Ecto neural progenitor cell (in vitro differentiated cells): Measurements from ENCODE around the gene RNF121.

Experiments used
- DNase-seq: peaks from one replicate; pipeline ENCODE4 v3.0.0-alpha.2; 2018; ENCODE audit warnings: low spot score

The RNF121 gene

DNA sequence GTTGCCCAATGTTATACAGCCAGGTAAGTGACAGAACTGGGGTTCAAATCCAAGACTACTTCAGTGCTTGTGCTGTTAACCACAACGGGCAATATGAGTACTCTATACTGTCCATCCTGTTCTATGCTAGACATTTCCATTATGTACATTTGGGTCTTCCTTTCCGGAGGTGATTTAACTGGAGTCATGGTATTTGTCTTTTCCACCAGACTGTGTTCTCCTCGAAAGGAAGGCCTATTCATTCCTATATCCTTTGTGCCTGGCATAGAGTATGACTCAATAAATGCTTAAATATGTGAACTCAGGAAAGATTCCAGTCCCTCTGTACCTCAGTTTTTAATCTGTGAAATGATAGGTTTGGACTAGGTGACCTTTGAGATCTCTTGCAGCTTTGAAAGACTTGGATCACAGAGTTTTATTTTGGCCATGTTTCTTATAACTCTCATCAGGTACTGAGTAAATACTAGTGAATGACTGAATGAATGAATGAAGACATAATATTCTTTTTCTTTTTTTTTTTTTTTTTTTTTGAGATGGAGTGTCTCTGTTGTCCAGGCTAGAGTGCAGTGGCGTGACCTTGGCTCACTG, 6.6 kb downstream of the RNF121 start:
- DNase-seq: no peak

- no peak for DNase-seq
These were observed 8.0 kb downstream of the RNF121 start for GRCh38 chr11:71936825-71937224.

- DNase-seq: no peak
These were observed 9.0 kb downstream of the RNF121 start for GRCh38 chr11:71937826-71938225.

- DNase-seq: no peak
These were observed 11.8 kb downstream of the RNF121 start for GRCh38 chr11:71940561-71941219.

GRCh38 chr11:71946144-71946571, 17.3 kb downstream of the RNF121 start:
- DNase-seq: no peak

GRCh38 chr11:71947498-71947897, 18.7 kb downstream of the RNF121 start:
- no peak for DNase-seq

GRCh38 chr11:71948314-71949027, 19.6 kb downstream of the RNF121 start:
- DNase-seq: no peak

DNA sequence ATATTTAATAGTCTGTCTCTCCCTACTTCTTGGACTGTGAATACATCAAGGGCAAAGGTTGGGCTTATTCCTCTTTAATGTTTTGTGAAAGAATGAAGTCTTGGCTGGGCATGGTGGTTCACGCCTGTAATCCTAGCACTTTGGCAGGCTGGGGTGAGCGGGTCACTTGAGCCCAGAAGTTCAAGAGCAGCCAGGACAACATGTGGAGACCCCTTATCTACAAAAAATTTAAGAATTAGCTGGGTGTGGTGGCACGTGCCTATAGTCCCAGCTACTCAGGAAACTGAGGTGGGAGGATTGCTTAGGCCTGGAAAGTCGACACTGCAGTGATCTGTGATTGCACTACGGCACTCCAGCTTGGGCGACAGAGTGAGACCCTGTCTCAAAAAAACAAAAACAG, 20.2 kb downstream of the RNF121 start:
- no peak for DNase-seq

DNA sequence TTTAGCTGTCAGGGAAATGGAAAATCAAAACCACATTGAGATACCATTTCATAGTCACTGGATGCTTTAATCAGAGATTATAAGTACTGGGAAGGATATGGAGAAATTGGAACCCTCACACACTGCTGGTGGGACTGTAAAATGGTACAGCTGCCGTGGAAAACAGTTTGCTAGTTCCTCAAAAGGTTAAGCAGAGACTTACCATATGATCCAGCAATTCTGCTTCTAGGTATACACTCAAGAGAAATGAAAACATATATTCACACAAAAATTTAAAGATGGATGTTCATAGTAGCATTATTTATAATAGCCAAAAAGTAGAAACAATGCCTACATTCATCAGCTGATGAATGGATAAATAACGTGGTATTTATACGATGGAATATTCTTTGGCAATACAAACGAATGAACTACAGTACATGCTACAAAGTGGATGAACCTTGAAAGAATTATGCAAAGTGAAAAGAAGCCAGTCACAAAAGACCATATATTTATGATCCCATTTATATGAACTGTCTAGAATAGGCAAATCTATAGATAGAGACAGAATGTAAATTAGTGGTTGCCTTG, 23.0 kb downstream of the RNF121 start:
- no peak for DNase-seq

DNA sequence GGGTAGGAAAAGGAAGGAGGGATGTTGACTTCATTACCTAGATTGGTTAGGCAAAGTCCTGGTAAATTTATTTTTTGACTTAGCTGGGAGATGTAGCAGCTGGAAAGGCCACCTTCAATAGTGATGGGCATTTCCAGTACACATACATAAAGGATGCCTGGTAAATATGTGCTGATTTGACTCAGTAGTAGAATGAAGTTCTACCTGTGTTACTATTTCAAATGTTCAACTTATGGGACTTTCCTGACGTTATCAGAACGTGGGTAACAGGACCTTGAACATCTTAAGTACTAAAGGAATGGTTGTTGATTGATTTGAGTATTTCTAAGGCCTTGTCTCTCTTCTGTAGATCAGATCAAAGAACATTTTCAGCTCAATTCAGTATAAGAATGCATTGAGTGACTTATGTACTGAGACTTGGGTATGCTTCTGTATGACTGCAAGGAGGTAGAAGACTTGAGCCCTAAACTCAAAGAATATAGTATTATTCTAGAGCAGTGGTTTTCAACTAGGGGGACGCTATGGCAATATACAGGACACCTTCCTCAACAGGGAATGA, 27.1 kb downstream of the RNF121 start:
- DNase-seq: no peak

DNA sequence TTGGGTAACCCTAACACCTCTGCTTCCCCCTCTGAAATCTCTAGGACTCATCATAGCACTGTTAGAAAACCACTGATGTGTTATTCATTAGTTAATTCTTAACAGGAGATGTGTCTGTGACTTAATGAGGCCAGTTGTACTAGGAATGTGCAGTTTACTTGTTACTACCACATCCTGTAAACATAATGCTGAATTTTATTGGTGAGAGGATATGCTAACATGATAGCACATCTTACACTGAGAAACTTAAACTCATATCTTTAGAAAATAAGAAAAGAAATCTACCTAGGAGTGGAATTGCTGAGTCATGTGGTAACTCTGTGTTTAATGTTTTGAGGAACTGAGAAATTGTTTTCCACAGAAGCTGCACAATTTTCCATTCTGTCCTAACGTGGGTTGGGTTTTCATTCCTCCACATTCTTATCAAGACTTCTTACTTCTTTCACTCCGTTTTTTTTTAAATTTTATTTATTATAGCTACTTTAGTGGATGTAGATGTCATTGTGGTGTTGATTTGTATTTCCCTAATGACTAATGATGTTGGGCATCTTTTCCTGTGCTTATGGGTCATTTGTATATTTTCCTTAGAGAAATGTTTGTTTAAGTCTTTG, 33.7 kb downstream of the RNF121 start:
- DNase-seq: no peak

DNA sequence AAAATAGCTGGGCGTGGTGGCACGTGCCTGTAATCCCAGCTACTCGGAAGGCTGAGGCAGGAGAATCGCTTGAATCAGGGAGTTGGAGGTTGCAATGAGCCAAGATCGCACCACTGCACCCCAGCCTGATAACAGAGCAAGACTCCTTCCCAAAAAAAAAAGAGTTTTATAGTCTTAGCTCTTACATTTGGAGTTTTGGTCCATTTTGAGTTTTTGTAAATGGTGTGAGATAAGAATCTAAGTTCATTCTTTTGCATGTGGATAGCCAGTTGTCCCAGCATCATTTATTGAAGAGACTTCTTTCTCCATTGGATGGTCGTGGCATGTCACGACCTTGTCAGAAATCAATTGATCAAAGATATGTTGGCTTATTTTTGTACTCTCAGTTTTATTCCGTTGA, 34.6 kb downstream of the RNF121 start:
- DNase-seq: no peak

- no peak for DNase-seq
These were observed 35.8 kb downstream of the RNF121 start for GRCh38 chr11:71964641-71965040.

DNA sequence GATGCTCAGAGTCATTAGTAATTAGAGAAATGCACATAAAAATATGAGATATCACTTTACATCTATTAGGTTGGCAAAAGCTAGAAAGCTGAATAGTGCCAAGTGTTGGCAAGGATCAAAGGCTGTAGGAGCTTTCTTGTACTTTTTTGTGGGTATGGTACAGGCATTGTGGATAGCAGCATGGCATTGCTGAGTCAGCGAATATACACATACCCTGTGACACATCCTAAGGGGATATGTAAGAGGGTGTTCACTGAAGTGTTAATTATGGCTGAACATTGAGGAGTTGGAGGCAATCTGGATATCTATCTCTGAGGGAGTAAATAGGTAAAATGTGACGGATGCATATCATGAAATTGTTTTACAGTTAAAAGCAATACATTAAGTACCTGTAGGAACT, 42.8 kb downstream of the RNF121 start:
- DNase-seq: no peak

DNA sequence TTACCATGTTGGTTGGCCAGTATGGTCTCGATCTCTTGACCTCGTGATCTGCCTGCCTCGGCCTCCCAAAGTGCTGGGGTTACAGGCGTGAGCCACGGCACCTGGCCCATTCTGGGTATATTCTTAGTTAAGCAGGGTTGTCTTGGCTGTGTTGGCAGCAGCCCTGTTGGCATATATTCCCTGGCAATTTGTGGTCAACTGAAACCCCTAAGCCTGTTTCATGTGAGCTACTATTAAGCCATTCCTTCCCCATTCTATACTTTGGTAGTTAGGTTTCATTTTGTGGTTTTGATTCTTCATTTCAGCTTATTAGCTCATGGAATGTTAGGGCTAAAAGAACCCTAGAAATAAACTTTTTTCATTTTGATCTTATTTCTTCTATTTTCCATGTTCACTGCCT, 47.7 kb downstream of the RNF121 start:
- no peak for DNase-seq

DNA sequence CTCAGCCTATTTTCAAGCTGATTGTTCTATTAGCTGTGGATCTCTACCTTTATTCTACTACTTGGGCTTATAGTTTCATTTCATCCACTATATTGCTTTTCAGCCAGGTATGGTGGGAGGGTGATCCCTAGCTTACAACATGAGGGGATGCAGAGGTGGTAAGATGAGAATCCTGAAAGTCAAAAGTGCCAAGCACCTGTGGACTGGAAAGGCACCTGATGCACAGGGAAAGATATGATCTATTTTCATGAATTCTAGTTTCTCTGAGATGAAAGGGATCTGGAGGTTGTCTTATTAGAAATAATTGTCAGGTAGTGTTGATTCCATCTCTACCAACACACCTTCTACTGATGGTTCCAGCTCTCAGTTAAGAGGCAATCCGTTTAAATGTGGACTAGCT, 48.2 kb downstream of the RNF121 start:
- no peak for DNase-seq

- no peak for DNase-seq
These were observed 49.0 kb downstream of the RNF121 start for GRCh38 chr11:71977743-71978418.

- no peak for DNase-seq
These were observed 50.2 kb downstream of the RNF121 start for GRCh38 chr11:71979094-71979493.

DNA sequence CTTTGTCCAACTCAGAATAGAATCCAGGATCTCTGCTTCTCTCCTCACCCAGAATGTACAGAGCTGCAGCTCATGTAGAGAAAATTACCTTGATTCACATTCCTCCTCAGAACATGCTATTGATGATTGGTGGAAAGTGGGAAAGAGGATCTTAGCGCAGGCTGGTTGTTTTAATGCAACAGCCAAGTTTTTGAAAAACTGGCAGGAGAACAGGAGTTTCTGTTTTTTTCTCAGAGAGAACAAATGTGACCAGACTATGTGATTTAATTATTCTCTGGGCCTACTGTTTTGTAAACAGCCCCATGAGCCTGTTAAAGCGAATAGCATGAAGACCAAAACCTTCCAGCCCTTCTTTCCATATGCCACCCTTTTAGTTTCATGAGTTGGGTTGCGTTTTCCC, 50.8 kb downstream of the RNF121 start:
- no peak for DNase-seq

DNA sequence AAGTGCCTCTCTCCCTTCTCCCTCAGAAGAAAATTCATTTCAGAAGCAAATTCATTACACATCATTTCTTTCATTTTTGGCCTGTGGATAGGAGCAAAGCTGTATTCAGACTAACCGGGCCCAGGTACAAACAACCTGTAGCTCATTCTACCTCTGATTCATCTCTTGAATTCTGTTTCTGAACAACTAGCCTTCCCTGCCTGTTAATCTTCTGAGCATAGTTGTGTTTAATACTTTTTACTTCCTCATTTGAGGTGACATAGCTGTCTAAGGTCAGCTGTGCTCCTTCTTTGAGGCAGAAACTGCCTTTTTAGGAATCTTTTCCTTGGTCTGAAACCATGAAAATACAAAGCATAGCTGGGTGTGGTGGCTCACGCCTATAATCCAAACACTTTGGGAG, 57.3 kb downstream of the RNF121 start:
- no peak for DNase-seq

DNA sequence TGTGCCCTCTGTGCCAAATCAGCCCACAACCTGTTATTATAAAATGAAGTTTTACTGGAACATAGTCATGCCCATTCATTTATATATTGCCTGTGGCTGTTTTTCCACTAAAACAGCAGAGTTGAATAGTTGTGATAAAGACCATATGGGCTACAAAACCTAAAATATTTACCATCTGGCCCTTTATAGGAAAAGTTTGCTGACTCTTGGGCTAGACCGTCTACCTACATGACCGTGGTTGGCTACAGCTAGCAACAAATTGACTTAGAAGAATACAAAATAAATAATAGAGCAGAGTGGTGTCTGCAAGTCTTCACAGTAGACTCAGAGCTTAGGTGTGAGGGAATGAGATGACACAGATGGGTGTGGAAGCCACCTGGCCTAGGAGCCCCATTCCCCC, 58.7 kb downstream of the RNF121 start:
- no peak for DNase-seq

- no peak for DNase-seq
These were observed 59.2 kb downstream of the RNF121 start for GRCh38 chr11:71988050-71988449.
